Measurements from ENCODE around the gene IRF7.
A peak's percentile ranks its signal among the peaks of the same experiment; 100 is the strongest.
"Not testable (repeated sequence)": the region's sequence is repeated elsewhere in the genome, so short reads cannot be mapped to it uniquely, and the experiment has no call there.

IRF7 gene

GRCh38 chr11:577611-577894 is 38.2 kb downstream of the IRF7 start:
- no peak for DNase-seq

DNA sequence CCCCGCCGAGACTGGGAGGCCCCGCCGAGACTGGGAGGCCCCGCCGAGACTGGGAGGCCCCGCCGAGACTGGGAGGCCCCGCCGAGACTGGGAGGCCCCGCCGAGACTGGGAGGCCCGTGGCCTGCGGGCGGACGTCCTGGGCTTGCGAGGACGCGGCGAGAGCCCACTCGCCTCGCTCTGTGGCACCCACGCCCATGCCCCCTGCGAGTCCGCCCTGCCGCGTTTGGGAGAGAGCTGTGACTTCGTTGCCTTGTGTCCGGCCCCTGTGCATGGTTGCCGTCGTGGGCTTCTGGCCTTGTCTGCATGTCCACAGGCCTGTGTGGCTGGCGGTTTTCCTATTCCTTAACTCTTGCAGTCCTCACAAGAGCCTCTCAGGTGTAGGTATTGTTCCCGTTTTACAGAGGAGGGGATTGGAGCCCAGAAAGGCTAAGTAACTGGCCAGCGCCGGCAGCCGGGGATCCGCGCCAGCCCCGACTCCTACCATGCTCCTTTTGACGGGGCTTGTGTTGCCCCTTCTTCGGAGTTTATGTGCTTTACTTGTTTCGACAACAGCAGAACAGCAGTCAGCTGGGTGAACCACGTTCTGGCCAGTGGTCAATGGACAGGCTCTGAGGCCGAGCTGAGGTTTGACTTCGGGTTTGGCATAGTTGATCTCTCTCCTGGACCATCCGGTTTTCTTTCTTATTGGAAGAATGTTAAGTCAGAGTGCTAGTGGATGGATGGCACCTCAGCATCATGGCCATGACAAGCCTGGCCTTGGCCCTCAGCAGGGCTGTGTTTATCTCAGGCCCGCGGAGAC is 38.7 kb downstream of the IRF7 start:
- no peak for DNase-seq

DNA sequence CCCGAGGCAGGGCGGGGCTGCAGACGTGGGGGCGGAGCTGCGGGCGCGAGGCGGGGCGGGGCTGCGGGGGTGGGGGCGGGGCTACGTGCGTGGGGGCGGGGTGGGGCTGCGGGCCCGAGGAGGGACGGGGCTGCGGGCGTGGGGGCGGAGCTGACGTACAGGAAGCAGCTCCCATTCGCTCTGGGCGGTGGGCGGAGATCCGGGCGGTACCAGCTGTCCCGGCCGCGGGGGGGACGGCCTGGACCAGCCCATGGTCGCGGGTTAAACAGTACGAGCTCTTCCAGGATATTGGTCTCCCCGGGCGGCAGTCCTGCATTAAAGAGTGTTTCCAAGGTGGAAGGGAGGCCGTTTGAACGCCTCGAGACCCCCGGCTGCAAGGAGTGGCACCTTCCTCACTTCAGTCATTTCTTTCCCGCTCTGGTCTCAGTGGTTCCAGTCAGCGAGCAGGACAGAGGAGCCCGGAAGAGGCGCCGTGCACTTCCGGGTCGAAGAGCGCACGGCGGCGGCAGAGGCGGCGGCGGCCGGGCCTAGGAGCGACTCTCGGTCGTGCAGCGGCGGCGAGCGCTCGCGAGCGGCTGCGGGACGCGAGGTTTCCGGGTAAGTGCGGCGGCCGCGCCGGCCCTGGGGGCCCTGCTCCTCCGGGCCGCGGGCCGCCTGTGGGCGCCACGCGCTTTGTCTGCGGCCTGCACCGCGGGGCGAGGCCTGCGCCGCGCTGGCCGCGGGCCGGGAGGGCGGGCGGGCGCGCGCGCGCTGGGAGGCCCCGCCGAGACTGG is 39.6 kb downstream of the IRF7 start, which contains the start of gene PHRF1:
PHRF1 (plus strand) TSS at position 475 of the 773 bp plus-strand sequence. CDS start 5,043 bp downstream, outside the sequence.
- DNase-seq = peak; percentile 58 to 80

- DNase-seq = peak in 1 of 2 experiments; percentile 78
Measured at GRCh38 chr11:575313-575995, 40.3 kb downstream of the IRF7 start.

DNA sequence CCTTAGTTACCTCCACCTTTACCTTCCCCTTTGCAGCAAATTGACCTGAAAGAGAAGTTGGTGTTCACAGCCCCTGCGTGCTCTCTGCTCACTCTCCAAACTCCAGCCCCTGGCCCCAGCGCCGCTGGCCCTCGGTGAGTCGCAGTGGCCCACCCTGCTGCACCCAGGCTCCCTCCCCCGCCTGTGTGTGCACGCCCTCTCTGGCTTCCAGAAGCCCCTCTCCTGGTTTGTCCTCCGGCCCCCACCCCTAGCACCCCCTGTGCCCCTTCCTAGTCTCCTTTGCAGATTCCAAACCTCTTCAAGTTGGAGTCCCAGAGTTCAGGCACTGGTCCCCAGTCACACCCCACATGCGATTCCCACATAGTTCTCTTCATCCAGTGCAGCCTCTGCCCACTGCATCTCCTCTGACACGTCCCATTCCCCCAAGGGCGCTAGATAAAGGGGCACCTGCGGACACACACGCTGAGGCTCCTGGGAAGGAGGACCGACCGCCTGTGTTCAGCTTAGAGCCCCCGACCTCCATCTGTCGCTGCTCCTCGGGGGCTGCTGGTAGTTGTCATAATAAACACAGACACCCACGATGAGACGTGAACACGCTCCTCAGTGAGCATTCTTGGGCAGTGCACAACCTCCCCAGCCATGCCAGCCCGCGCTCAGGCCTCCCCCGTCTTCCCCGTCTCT is 41.0 kb downstream of the IRF7 start:
- no peak for DNase-seq

DNA sequence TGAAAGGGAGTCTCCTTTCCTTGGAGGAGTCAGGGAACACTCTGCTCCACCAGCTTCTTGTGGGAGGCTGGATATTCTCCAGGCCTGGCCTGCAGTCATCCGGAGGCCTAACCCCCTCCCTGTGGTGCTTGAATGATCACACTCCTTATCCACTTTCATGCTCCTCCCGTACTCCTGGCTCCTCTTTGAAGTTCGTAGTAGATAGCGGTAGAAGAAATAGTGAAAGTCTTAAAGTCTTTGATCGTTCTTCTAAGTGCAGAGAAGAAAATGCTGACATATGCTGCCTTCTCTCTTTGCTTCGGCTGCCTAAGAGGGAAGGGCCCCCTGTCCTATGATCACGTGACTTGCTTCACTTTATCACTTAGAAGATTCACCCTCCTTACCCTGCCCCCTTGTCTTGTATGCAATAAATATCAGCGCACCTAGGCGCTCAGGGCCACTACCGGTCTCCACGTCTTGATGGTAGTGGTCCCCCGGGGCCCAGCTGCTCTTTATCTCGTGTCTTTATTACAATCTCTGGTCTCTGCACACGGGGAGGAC is 41.6 kb downstream of the IRF7 start:
- not testable (repeated sequence) for DNase-seq

DNA sequence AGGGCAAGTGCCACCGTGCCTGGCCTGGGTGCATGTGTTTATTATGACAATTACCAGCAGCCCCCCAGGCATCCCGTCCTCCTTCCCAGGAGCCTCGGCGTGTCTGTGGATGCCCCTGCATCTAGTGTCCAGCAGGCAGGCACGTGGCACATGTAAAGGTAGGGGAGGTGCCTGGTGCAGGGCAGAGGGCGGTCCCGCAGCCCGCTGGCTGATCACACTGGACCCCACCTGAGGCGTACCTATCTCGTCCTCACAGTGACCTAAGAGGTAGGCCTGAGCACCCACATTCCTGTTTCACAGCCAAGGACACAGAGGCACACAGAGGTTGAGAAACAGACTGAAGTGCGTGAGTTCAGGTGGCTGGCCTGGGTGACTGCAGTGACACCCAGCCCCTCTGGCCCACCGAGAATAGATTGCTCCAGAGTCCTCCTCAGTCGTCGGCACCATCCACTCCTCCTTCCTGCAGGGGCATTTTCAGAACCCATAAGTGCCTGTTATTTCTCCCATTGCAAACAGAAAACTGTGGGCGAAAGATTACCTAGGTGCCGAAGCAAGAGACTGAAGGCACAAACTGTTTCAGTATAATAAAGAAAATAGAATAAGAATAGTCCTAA is 42.5 kb downstream of the IRF7 start:
- no peak for DNase-seq

DNA sequence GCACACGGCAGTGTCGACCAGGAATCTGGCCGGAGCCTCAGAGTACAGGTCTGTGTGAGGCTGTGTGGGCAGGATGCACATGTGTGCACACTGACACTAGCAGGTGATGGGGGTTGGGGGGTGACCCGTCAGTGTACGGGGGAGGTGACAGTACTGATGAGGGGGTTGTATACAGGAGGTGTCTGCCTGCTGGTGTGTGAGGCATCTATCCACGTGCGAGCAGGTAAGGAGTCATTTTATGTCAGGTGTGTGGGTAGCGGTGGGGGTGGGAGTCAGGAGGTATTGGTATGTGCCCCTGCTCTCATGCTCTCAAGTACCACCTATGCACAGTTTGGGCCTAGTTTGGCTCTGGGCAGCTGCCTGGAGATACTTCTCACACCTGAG is 44.0 kb downstream of the IRF7 start:
- DNase-seq = no peak

GRCh38 chr11:569158-569885 is 46.4 kb downstream of the IRF7 start:
- no peak for DNase-seq

DNA sequence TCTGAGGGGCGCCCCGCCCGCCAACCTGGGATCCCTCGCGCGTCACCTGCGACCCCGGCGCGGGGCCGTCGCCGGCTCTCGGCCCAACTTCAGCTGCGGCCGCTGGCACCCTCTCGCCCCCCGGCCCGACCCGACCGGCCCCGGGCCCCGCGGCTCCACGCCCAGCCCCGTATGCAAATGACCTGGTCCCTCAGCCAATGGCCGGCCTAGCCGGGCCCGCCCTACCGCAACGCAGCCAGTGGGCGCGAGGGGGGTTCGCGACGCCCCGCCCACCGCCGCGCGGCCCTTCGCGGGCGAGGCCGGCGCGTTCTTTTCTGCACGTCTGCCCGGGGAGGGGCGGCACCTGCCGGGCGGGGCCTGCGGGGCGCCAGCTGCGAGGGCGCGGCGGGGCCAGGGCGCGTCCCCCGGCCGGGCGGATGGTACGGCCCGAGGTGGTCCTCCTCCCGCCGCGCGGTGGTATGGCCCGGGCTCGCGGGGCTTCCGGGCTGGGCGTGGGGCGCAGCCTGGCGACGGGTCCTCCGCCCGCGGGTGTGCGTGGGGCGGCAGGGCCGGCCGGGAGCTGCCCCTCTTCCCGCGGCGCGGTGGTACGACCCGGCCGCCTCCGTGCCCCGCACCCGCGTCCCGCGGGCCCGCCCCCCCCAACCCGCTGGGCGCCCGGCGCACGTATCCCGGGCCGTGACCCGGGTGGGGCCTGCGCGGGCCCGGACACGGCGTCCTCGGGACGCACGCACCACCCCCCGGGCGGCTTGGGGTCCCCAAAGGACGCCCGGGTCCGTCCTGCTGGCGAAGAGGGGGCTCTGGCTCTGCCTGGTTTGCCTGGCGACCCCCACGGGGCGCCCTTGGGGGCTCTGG is 47.2 kb downstream of the IRF7 start:
- DNase-seq = peak in 1 of 2 experiments; percentile 65

DNA sequence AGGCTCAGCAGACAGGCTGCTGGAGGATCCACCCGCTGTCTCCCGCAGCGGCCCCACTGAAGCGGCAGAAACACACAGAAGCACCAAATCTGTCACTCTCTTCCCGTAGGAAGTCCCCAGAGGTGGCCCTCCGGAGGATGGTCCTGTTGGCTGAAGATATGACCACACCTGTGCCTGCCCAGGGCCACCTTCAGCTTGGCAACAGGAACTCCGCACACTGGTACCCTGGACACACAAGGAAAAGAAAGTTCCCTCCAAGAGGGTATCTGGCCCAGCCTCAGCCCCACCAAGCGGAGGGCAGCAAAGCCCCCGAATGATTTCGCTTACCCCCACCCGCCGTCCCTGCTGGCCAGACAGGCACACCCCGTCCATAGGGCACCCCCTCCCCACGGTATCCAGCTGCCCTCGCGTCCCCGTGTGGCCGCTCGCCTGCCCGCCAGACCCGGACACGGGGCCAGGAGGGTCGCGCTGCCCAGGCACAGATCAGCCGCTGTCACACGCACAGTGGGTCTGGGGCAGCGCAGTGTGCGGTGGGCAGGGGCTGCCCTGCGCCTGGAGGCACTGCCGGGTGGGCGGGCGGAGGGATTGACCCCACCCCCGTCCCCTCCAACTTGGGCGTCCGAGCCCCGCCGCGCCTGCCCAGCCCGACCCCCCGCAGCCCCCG is 48.0 kb downstream of the IRF7 start:
- DNase-seq = no peak

DNA sequence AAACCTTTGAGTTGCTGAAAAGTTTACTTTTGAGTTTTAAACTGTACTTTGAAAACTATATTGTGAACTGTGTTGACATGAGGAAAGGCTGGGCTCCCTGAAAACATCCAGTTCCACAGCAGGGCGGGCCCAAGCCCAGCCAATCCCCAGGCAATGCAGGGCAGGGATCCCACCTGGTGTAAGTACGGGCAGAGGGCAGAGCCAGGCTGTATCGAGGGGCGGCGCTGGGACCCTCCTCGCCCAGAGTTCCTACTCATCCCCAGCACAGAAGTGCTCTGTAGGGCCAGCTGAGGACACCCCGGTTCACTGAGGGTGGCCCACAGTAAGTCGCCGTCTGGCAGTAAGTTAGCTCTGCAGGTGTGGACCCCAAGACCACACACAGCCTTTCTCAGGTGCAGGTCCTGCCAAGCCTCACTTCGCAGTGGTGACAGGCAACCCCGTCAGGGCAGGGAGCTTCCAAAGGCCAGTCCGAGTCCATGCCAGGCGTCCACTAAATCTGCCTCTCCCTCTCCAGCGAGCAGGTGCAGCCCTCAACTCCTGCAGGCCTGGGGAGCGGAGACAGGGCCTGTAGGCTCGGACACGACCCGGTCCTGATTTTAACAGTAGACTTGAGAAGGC is 48.6 kb downstream of the IRF7 start:
- DNase-seq = no peak

DNA sequence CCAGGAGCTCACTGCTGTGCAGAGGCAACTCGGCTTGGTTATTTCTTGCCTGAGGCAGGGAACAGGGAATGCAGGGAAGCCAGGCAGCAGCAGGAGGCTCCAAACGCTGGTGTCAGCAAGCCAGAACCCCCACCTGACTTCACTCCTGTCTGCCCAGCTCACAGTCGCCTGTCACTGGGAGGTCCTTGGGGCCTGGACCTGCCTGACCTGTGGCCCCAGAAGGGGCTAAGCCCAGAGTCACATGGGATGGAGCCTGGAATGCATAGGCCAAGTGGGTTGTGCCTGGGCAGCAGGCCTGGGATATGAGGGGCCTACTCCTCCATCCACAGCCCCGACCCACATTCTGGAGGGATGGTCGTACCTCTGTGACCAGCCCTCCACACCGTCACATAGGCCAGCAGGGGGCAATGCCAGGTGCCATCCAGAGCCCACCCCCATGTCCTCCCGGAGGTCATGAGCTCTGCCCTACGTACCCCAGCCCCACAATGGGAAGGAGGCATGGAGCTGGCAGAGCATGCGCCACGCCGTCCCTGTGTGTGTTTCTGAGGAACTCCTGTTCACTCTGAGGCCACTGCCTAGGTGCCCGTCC is 49.7 kb downstream of the IRF7 start:
- DNase-seq = no peak

DNA sequence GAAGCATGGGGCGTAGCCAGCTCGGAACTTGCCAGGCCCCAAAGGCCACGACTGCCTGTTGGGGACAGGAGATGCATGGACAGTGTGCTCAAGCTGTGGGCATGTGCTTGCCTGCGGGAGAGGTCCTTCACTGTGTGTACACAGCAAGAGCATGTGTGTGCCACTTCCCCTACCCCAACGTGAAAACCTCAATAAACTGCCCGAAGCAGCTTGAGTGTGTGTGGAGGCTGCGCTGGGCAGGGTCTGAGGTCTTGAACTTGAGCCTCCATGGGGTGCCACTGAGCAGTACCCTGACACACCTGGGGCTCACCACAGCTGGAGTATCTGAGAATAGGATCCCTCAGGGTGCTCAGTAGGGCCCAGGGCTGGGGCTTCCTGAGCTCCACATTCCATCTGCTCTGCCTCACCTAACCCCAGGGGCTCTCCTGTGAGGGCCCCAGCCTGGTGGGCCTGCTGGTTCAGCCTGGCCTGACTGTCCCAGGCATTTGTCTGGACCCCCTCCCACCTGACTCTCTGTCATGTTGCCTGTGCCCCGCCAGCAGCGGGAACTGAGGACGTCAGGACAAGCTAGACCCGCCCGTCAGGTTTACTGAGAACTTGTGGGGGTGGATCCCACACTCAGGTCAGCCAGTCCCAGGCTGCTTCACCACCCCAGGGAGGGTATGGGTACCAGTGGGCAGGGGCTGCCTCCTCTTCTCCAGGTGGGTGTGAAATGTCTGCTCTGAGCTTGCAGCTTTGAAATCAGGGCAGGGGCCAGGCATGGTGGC is 51.8 kb downstream of the IRF7 start:
- no peak for DNase-seq

GRCh38 chr11:563066-563811 is 52.5 kb downstream of the IRF7 start:
- no peak for DNase-seq
